HEK293T (cell line): ENCODE data around the gene VPS72.

Experiments
- ARNT ChIP-seq: fragments of 450-650 bp; IDR thresholded peaks from 2 replicates; pipeline ENCODE4 v1.6.1; 2017; ENCODE audit warnings: mild to moderate bottlenecking
- BHLHE40 ChIP-seq: fragments of 450-650 bp; IDR thresholded peaks from 2 replicates; pipeline ENCODE4 v1.6.1; 2016; ENCODE audit warnings: mild to moderate bottlenecking, moderate library complexity, borderline replicate concordance
- CTBP1 ChIP-seq: fragments of 450-650 bp; IDR thresholded peaks from 2 replicates; pipeline ENCODE4 v1.6.1; 2016; ENCODE audit warnings: borderline replicate concordance
- FOXA1 ChIP-seq: fragments of 450-650 bp; IDR thresholded peaks from 2 replicates; pipeline ENCODE4 v1.6.1; 2016; ENCODE audit warnings: mild to moderate bottlenecking
- FOXK2 ChIP-seq: fragments of 450-650 bp; IDR thresholded peaks from 2 replicates; pipeline ENCODE4 v1.6.1; 2016; ENCODE audit warnings: mild to moderate bottlenecking
- FOXM1 ChIP-seq: fragments of 450-650 bp; IDR thresholded peaks from 2 replicates; pipeline ENCODE4 v1.6.1; 2017; ENCODE audit warnings: mild to moderate bottlenecking, borderline replicate concordance
- SUZ12 ChIP-seq: fragments of 450-650 bp; IDR thresholded peaks from 2 replicates; pipeline ENCODE4 v1.6.1; 2016; ENCODE audit warnings: mild to moderate bottlenecking
- ZNF384 ChIP-seq: fragments of 450-650 bp; IDR thresholded peaks from 2 replicates; pipeline ENCODE4 v1.6.1; 2016

- no peak for TF ChIP-seq FOXM1
- no peak for TF ChIP-seq BHLHE40
- TF ChIP-seq ZNF384 = no peak
- TF ChIP-seq CTBP1 = no peak
- TF ChIP-seq FOXA1 = no peak
- TF ChIP-seq FOXK2 = no peak
- TF ChIP-seq SUZ12 = no peak
- no peak for TF ChIP-seq ARNT
These were observed 55.6 kb downstream of the VPS72 start for GRCh38 chr1:151134396-151134795.
